LNCAP (cell line): ENCODE data around the gene MAPKAPK5.

Experiments
- CTCF ChIP-seq: fragments of 450-650 bp; IDR thresholded peaks from 2 replicates; pipeline ENCODE4 v1.5.1; 2017; ENCODE audit warnings: mild to moderate bottlenecking

The MAPKAPK5 gene

GRCh38 chr12:111907740-111908139, 65.7 kb downstream of the MAPKAPK5 start:
- TF ChIP-seq CTCF: no peak

DNA sequence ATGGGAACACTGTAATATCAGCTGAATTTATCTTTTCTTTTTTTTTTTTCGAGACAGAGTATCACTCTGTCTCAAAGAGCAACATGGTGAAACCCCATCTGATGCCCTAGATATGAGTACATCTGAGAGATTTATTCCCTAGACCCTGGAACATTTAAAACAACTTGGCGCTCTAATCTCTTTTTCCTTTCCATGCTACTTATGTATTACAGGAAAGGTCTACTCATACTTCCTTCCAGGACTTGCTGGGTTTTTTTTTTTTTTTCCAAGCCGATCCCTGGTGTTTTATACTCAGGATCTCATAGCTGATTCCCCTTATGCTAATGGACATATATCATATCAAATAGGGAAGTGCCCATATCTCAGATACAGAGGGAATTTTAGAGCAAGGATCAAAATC, 83.1 kb downstream of the MAPKAPK5 start:
- no peak for TF ChIP-seq CTCF

DNA sequence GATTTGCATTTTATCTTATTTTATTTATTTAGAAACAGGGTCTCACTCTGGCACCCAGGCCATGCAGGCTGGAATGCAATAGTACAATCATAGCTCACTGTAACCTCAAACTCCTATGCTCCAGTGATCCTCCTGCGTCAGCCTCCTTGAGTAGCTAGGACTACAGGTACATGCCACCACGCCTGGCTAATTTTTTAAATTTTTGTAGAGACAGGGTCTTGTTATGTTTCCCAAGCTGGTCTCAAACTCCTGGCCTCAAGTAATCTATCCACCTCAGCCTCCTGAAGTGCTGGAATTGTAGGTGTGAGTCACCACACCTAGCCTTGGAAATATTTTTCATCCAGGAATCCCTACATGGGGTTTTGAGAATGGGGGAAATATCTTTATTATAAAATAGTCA, 84.6 kb downstream of the MAPKAPK5 start:
- no peak for TF ChIP-seq CTCF

- no peak for TF ChIP-seq CTCF
Measured at GRCh38 chr12:111927346-111927745, 85.3 kb downstream of the MAPKAPK5 start.

GRCh38 chr12:111932241-111932640, 90.2 kb downstream of the MAPKAPK5 start:
- no peak for TF ChIP-seq CTCF

DNA sequence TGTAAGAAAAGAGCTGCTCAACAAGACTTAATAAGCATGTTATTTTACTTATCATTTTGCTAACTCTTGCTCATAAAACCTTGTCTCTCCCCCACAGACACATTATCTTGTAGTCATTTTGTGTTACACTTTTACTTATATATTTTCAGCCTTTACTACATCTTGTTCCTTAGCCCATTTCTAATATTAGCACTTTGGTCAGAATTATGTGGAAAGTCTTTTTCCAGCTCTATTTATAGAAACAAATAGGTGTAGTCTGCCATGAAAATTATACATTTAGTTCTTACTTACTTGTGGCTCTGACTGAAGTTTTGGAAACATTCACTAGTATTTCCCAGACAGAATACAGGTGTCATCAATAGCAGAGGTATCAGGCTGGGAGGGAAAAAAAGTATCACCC, 94.8 kb downstream of the MAPKAPK5 start:
- TF ChIP-seq CTCF: no peak

GRCh38 chr12:111937429-111937828, 95.4 kb downstream of the MAPKAPK5 start:
- TF ChIP-seq CTCF: no peak

DNA sequence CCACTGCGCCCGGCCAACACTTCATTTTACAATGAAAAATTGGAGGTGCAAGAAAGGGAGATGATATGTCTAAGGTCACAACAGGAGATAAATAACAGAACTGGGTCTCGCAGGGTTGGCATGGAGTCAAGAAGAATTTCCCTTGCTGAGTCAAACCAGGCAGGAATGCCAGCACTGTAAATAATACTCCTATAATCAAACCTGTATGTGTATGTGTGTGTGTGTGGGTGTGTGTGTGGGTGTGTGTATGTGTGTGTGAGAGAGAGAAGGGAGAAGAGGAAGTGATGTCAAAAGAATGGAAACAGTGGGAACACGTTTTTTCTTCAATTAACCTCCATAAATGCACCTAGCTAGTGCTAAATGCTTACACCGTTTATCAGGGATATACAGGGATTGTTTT, 100.5 kb downstream of the MAPKAPK5 start:
- TF ChIP-seq CTCF: no peak
